ENCODE data around the gene ACKR3. TPM values are rescaled to one million over a fixed set of nuclear protein-coding genes. Genes with fewer than 3 reads are reported as not detected.

Gene ACKR3
- total RNA-seq, 2 experiments from 2014 or later = 1.3 to 3.3 TPM

GRCh38 chr2:236603361-236604015 lies 33.9 kb downstream of the ACKR3 start:
- H3K27ac Mint-ChIP-seq = no peak overlapping the region
- CTCF ChIA-PET = interaction anchor here (1.2 to 1.5 kb wide), 2 partner anchors 76 to 91 kb away, joined by 3 read pairs; no protein-coding TSS in a partner anchor
- no peak for ATAC-seq
- H3K4me1 Mint-ChIP-seq = no peaks in the 10 kb centered on the region
- no peak for DNase-seq
- H3K36me3 Mint-ChIP-seq = no peaks in the 10 kb centered on the region
- no peak overlapping the region for H3K4me3 Mint-ChIP-seq
- peaks cover 13% of the 10 kb centered on the region for H3K27me3 Mint-ChIP-seq
- no peaks in the 10 kb centered on the region for H3K9me3 Mint-ChIP-seq (ENCODE audit: low read depth)

- DNase-seq = no peak
- CTCF ChIA-PET = interaction anchor here (1.5 kb wide), 1 partner anchor 92 kb away, joined by 3 read pairs; no protein-coding TSS in a partner anchor
- ATAC-seq = no peak
- H3K27ac Mint-ChIP-seq = no peak overlapping the region
- H3K36me3 Mint-ChIP-seq = no peaks in the 10 kb centered on the region
- H3K4me3 Mint-ChIP-seq = no peak overlapping the region
- H3K4me1 Mint-ChIP-seq = no peaks in the 10 kb centered on the region
- H3K9me3 Mint-ChIP-seq (ENCODE audit: low read depth) = no peaks in the 10 kb centered on the region
- H3K27me3 Mint-ChIP-seq = peaks cover 13% of the 10 kb centered on the region
These were observed 35.1 kb downstream of the ACKR3 start for GRCh38 chr2:236604575-236605344.

- DNase-seq (no peak), ATAC-seq (no peak)
- Mint-ChIP-seq H3K9me3 (ENCODE audit: low read depth) (no peaks in the 10 kb centered on the region), H3K27ac (no peak overlapping the region), H3K4me3 (no peak overlapping the region), H3K27me3 (peaks cover 13% of the 10 kb centered on the region), H3K36me3 (no peaks in the 10 kb centered on the region), H3K4me1 (no peaks in the 10 kb centered on the region)
- CTCF ChIA-PET = no interaction called here
These were observed 35.7 kb downstream of the ACKR3 start for GRCh38 chr2:236605345-236605734.

- peaks cover 13% of the 10 kb centered on the region for H3K27me3 Mint-ChIP-seq
These were observed 36.4 kb downstream of the ACKR3 start for GRCh38 chr2:236606023-236606422.

GRCh38 chr2:236607471-236608187 lies 38.0 kb downstream of the ACKR3 start:
- DNase-seq (no peak), ATAC-seq (no peak)
- Mint-ChIP-seq H3K4me3 (no peak overlapping the region), H3K36me3 (no peaks in the 10 kb centered on the region), H3K27ac (no peak overlapping the region), H3K27me3 (peaks cover 10% of the 10 kb centered on the region), H3K4me1 (no peaks in the 10 kb centered on the region), H3K9me3 (ENCODE audit: low read depth) (no peaks in the 10 kb centered on the region)
- CTCF ChIA-PET = no interaction called here

More at GRCh38 chr2:236606023-236606422, 36.4 kb downstream of the ACKR3 start:
- CTCF ChIA-PET = no interaction called here
- Mint-ChIP-seq H3K4me1 (no peaks in the 10 kb centered on the region), H3K36me3 (no peaks in the 10 kb centered on the region), H3K9me3 (ENCODE audit: low read depth) (no peaks in the 10 kb centered on the region), H3K27ac (no peak overlapping the region), H3K4me3 (no peak overlapping the region)
- ATAC-seq = no peak
- DNase-seq = no peak

- no peak overlapping the region for H3K27ac Mint-ChIP-seq
- ATAC-seq (no peak), DNase-seq (no peak)
- peaks cover 10% of the 10 kb centered on the region for H3K27me3 Mint-ChIP-seq
- CTCF ChIA-PET = no interaction called here
- no peak overlapping the region for H3K4me3 Mint-ChIP-seq
- H3K4me1 Mint-ChIP-seq = no peaks in the 10 kb centered on the region
- H3K9me3 Mint-ChIP-seq (ENCODE audit: low read depth) = no peaks in the 10 kb centered on the region
- no peaks in the 10 kb centered on the region for H3K36me3 Mint-ChIP-seq
These were observed 38.5 kb downstream of the ACKR3 start for GRCh38 chr2:236608188-236608525.

GRCh38 chr2:236608710-236609109 lies 39.1 kb downstream of the ACKR3 start:
- Mint-ChIP-seq H3K9me3 (ENCODE audit: low read depth) (no peaks in the 10 kb centered on the region), H3K27ac (no peak overlapping the region), H3K4me3 (no peak overlapping the region), H3K36me3 (no peaks in the 10 kb centered on the region), H3K4me1 (no peaks in the 10 kb centered on the region), H3K27me3 (peaks cover 10% of the 10 kb centered on the region)
- no peak for ATAC-seq
- DNase-seq = no peak
- CTCF ChIA-PET = no interaction called here

- Mint-ChIP-seq H3K27me3 (peaks cover 10% of the 10 kb centered on the region), H3K4me3 (no peak overlapping the region), H3K9me3 (ENCODE audit: low read depth) (no peaks in the 10 kb centered on the region), H3K27ac (no peak overlapping the region), H3K4me1 (no peaks in the 10 kb centered on the region), H3K36me3 (no peaks in the 10 kb centered on the region)
- ATAC-seq = no peak
- DNase-seq = no peak
- CTCF ChIA-PET = no interaction called here
These were observed 41.6 kb downstream of the ACKR3 start for GRCh38 chr2:236610991-236611821.

GRCh38 chr2:236612737-236613136 lies 43.1 kb downstream of the ACKR3 start:
- H3K27me3 Mint-ChIP-seq = peaks cover 7% of the 10 kb centered on the region
- DNase-seq (no peak), ATAC-seq (no peak)
- no peak overlapping the region for H3K27ac Mint-ChIP-seq
- H3K4me3 Mint-ChIP-seq = no peak overlapping the region
- H3K9me3 Mint-ChIP-seq (ENCODE audit: low read depth) = no peaks in the 10 kb centered on the region
- CTCF ChIA-PET = no interaction called here
- no peaks in the 10 kb centered on the region for H3K36me3 Mint-ChIP-seq
- H3K4me1 Mint-ChIP-seq = no peaks in the 10 kb centered on the region

GRCh38 chr2:236613612-236614011 lies 44.0 kb downstream of the ACKR3 start:
- no peak overlapping the region for H3K4me3 Mint-ChIP-seq
- no peak for ATAC-seq
- CTCF ChIA-PET = interaction anchor here (0.6 kb wide), 1 partner anchor 263 kb away, joined by 3 read pairs; no protein-coding TSS in a partner anchor

GRCh38 chr2:236614551-236614950 lies 44.9 kb downstream of the ACKR3 start:
- no peaks in the 10 kb centered on the region for H3K4me1 Mint-ChIP-seq
- H3K27me3 Mint-ChIP-seq = peaks cover 9% of the 10 kb centered on the region
- no peak overlapping the region for H3K27ac Mint-ChIP-seq
- no peak overlapping the region for H3K4me3 Mint-ChIP-seq
- H3K36me3 Mint-ChIP-seq = no peaks in the 10 kb centered on the region
- no peak for DNase-seq
- ATAC-seq = no peak
- CTCF ChIA-PET = no interaction called here
- H3K9me3 Mint-ChIP-seq (ENCODE audit: low read depth) = no peaks in the 10 kb centered on the region

More at GRCh38 chr2:236613612-236614011, 44.0 kb downstream of the ACKR3 start:
- no peaks in the 10 kb centered on the region for H3K9me3 Mint-ChIP-seq (ENCODE audit: low read depth)
- no peaks in the 10 kb centered on the region for H3K36me3 Mint-ChIP-seq
- DNase-seq = no peak
- no peaks in the 10 kb centered on the region for H3K4me1 Mint-ChIP-seq
- peaks cover 9% of the 10 kb centered on the region for H3K27me3 Mint-ChIP-seq
- no peak overlapping the region for H3K27ac Mint-ChIP-seq

GRCh38 chr2:236616031-236616430 lies 46.4 kb downstream of the ACKR3 start:
- H3K27me3 Mint-ChIP-seq = peaks cover 16% of the 10 kb centered on the region
- no peaks in the 10 kb centered on the region for H3K36me3 Mint-ChIP-seq
- no peaks in the 10 kb centered on the region for H3K9me3 Mint-ChIP-seq (ENCODE audit: low read depth)
- peaks cover 4% of the 10 kb centered on the region for H3K4me1 Mint-ChIP-seq
- no peak overlapping the region for H3K4me3 Mint-ChIP-seq
- no peak for ATAC-seq
- H3K27ac Mint-ChIP-seq = no peak overlapping the region
- CTCF ChIA-PET = no interaction called here
- DNase-seq = no peak

- CTCF ChIA-PET = no interaction called here
- Mint-ChIP-seq H3K27ac (no peak overlapping the region), H3K27me3 (peaks cover 16% of the 10 kb centered on the region), H3K4me3 (no peak overlapping the region), H3K9me3 (ENCODE audit: low read depth) (no peaks in the 10 kb centered on the region), H3K4me1 (peaks cover 4% of the 10 kb centered on the region), H3K36me3 (no peaks in the 10 kb centered on the region)
- ATAC-seq = no peak
- no peak for DNase-seq
These were observed 47.0 kb downstream of the ACKR3 start for GRCh38 chr2:236616624-236617023.
